Activated CD4-positive, alpha-beta T cell treated with anti-CD3 and anti-CD28 coated beads, Interleukin-2, amount 10 ng/mL, durations not matched to agents 7 days and 5 days (primary cell): ENCODE results near the gene HES5. TPM values are rescaled to one million over a fixed set of nuclear protein-coding genes. Genes with fewer than 3 reads are reported as not detected.

Experiments used
- CTCF ChIA-PET: fragments of 350-600 bp; sonication (Branson Sonifier 250); formaldehyde crosslinking; loops from one replicate; lab custom pipeline; 2021; ENCODE audit warnings: antibody characterized with exemption; lab: Charles Lee
- POLR2A ChIA-PET: fragments of 350-600 bp; sonication (Branson Sonifier 250); formaldehyde crosslinking; loops from one replicate; lab custom pipeline; 2021; ENCODE audit warnings: antibody characterized with exemption; lab: Charles Lee
- DNase-seq: peaks from one replicate; pipeline ENCODE4 v3.0.0-alpha.2; 2020
- H3K27ac Mint-ChIP-seq: one replicate; pipeline ENCODE4 v1.8.0; 2021; ENCODE audit warnings: mild to moderate bottlenecking, moderate library complexity, mixed read lengths
- H3K27me3 Mint-ChIP-seq: one replicate; pipeline ENCODE4 v1.8.0; 2021; ENCODE audit warnings: mixed read lengths
- H3K36me3 Mint-ChIP-seq: one replicate; pipeline ENCODE4 v1.8.0; 2021; ENCODE audit warnings: low read depth, mixed read lengths
- H3K4me1 Mint-ChIP-seq: one replicate; pipeline ENCODE4 v1.8.0; 2021; ENCODE audit warnings: mixed read lengths
- H3K4me3 Mint-ChIP-seq: one replicate; pipeline ENCODE4 v1.8.0; 2021; ENCODE audit warnings: mild to moderate bottlenecking, moderate library complexity, mixed read lengths
- H3K9me3 Mint-ChIP-seq: one replicate; pipeline ENCODE4 v1.8.0; 2021; ENCODE audit warnings: mixed read lengths
- total RNA-seq, 2 experiments: library from RNA; stranded (reverse); gene quantifications; one replicate each; pipeline ENCODE4 v1.2.3, GENCODE V29; 2021

HES5 gene
- total RNA-seq, 2 experiments from 2014 or later: not detected

DNA sequence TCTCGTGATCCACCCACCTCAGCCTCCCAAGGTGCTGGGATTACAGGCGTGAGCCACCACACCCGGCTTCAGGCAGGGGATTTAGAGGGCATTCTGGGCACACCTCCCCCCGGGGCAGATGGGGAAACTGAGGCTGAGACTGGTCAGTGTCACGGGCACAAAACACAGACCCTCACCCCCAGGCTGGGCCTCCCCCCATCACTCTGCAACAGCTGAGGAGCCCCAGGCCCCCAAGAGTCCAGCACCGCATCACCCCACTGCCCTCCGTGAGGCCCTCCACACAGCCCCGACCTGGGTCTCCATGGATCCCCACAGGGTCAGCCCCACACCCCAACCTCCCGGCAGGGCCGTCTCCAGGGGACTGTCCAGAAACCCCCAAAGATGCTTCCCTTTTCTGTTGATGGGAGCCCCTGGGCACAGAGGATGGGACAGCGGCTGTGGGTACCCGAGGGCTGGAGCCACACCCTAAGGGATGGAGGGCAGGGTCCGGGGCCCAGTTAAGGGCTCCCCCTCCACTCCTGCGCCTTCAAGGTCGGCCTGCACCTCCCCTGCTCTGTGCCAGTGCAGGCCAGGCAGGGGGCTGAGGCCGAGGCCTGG, 37.1 kb upstream of the HES5 start:
- no peaks in the 10 kb centered on the region for H3K4me1 Mint-ChIP-seq
- H3K9me3 Mint-ChIP-seq: no peaks in the 10 kb centered on the region
- ChIA-PET CTCF (no interaction called here), POLR2A (no interaction called here)
- peaks cover 2% of the 10 kb centered on the region for H3K36me3 Mint-ChIP-seq
- no peaks in the 10 kb centered on the region for H3K27me3 Mint-ChIP-seq
- no peak overlapping the region for H3K27ac Mint-ChIP-seq
- no peak overlapping the region for H3K4me3 Mint-ChIP-seq
- DNase-seq: no peak

DNA sequence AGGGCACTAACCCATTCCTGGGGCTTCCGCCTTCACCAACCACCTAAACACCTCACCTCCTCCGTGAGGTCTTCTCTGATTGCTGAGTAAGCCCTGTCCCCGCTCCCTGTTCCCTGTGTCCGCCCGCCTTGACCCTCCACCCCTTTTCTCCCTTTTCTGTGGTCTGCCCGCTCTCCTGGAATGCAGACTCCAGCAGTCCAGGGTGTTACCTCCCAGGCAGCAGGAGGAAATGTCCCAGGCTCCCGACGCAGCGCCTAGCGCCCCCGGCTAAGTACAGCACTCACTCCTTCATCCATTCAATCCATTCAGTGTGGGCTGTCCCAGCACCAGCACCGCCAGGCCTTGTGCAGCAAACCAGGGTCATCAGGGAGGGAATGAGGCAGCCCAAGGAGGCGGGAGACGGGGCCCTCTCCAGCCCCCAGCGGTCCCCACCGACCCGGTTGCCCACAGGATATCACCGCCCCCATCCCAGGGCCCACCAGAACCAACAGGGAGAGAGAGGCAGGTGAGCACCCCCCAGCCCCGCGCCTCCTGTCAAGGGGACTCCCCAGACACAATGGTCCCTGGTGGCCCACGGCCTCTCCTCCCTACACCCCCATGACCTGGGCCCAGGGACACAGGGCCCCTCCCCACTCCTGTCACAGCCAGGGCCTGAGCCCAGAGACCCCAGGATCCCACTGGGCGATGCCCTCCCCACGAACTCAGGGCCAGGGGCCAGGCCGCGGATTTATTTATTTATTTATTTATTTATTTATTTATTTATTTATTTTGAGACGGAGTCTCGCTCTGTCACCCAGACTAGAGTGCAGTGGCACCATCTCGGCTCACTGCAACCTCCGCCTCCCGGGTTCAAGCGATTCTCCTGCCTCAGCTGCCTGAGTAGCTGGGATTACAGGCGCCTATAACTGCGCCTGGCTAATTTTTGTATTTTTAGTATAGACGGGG, 36.3 kb upstream of the HES5 start:
- ChIA-PET POLR2A (no interaction called here), CTCF (interaction anchor here (1.2 kb wide), 1 partner anchor 17 kb away, joined by 3 read pairs; no protein-coding TSS in a partner anchor)
- Mint-ChIP-seq H3K36me3 (peaks cover 5% of the 10 kb centered on the region), H3K4me3 (no peak overlapping the region), H3K27me3 (no peaks in the 10 kb centered on the region), H3K27ac (no peak overlapping the region), H3K9me3 (no peaks in the 10 kb centered on the region), H3K4me1 (no peaks in the 10 kb centered on the region)
- no peak for DNase-seq

DNA sequence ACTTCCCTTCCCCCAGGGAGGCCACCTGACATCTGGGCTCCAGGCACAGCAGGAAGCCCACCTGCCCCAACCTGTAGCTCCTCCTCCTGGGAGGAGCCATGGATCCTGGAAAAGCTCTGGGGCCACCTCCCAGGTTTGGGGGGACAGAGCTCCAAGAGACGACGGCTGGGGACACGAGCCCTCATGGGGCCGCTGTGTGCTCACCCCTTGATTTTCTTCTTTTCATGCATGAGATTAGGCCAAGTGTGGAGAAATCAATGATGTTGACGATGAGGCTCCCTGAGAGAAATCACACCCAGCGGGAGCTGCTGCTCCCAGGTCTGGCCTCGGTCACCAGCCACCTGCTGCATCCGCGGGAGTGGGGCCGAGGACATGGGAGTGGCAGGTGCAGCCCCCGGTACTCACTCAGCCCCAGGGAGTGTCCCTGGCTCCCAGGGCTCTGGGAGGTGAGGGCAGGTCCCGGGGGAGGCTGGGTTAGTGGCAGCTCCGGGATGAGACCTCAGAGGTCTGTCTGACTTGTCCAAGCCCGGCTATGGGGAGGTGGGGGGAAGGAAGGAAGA, 34.8 kb upstream of the HES5 start:
- DNase-seq: no peak
- no peaks in the 10 kb centered on the region for H3K27me3 Mint-ChIP-seq
- POLR2A ChIA-PET: interaction anchor here (1.5 kb wide), 1 partner anchor 9 kb away, joined by 3 read pairs; the partner anchor contains the start of gene TNFRSF14
- no peaks in the 10 kb centered on the region for H3K9me3 Mint-ChIP-seq
- peaks cover 9% of the 10 kb centered on the region for H3K36me3 Mint-ChIP-seq
- no peak overlapping the region for H3K4me3 Mint-ChIP-seq
- H3K4me1 Mint-ChIP-seq: peaks cover 2% of the 10 kb centered on the region
- no peak overlapping the region for H3K27ac Mint-ChIP-seq
- CTCF ChIA-PET: interaction anchor here (1.2 to 1.6 kb wide), 2 partner anchors 13 to 18 kb away, joined by 3 to 6 read pairs; no protein-coding TSS in a partner anchor

DNA sequence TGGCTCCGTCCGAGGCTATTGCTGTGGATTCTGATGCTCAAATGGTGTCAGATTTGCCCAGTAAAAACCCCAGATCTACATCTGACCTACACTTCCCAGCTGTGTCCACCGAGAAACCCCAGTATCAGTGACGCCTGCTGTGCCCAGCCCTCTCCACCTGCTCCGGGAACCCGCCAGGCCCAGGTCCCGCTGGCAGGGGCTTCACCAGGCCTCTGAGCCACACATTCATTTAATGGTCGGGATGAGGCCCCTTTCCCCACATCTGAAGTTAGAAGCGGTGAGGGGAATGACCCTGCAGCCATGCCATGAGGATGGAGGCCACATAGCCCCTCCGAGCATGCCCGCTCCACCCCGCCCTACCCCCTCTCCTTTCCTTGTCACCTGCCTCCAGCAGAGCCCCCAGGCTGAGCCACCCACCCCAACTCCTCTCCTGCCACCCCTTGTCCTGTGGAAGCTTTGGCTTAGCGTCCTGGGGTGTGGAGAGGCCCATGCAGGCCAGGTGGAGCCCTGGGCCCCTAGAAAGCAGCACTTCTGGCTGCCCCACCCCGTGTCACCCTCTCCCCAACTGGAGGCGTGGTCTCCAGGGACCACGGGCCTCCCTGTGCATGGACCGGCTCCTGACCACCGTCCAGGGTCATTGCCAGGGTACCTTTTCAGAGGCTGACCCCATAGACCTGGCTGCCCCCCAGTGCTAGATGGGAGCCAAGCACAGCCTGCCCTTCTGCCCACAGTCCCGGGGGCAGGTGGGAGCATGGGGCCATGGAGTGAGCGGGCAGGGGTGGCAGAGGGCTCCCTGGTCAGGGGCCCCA, 34.1 kb upstream of the HES5 start:
- no peak for DNase-seq
- Mint-ChIP-seq H3K36me3 (peaks cover 9% of the 10 kb centered on the region), H3K4me3 (no peak overlapping the region), H3K9me3 (no peaks in the 10 kb centered on the region), H3K27me3 (no peaks in the 10 kb centered on the region), H3K27ac (no peak overlapping the region), H3K4me1 (peaks cover 5% of the 10 kb centered on the region)
- POLR2A ChIA-PET: interaction anchor here (1.5 kb wide), 1 partner anchor 8 kb away, joined by 3 read pairs; the partner anchor contains the start of gene TNFRSF14
- CTCF ChIA-PET: interaction anchor here (1.6 to 4.1 kb wide), 2 partner anchors 14 kb away, joined by 6 to 17 read pairs; no protein-coding TSS in a partner anchor

DNA sequence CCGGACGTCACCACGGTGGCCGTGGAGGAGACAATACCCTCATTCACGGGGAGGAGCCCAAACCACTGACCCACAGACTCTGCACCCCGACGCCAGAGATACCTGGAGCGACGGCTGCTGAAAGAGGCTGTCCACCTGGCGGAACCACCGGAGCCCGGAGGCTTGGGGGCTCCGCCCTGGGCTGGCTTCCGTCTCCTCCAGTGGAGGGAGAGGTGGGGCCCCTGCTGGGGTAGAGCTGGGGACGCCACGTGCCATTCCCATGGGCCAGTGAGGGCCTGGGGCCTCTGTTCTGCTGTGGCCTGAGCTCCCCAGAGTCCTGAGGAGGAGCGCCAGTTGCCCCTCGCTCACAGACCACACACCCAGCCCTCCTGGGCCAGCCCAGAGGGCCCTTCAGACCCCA, 33.1 kb upstream of the HES5 start:
- Mint-ChIP-seq H3K27me3 (no peaks in the 10 kb centered on the region), H3K4me1 (peaks cover 10% of the 10 kb centered on the region), H3K4me3 (no peak overlapping the region), H3K36me3 (peaks cover 14% of the 10 kb centered on the region), H3K9me3 (no peaks in the 10 kb centered on the region), H3K27ac (no peak overlapping the region)
- POLR2A ChIA-PET: no interaction called here
- CTCF ChIA-PET: interaction anchor here (4.1 kb wide), 1 partner anchor 15 kb away, joined by 17 read pairs; no protein-coding TSS in a partner anchor
- no peak for DNase-seq

DNA sequence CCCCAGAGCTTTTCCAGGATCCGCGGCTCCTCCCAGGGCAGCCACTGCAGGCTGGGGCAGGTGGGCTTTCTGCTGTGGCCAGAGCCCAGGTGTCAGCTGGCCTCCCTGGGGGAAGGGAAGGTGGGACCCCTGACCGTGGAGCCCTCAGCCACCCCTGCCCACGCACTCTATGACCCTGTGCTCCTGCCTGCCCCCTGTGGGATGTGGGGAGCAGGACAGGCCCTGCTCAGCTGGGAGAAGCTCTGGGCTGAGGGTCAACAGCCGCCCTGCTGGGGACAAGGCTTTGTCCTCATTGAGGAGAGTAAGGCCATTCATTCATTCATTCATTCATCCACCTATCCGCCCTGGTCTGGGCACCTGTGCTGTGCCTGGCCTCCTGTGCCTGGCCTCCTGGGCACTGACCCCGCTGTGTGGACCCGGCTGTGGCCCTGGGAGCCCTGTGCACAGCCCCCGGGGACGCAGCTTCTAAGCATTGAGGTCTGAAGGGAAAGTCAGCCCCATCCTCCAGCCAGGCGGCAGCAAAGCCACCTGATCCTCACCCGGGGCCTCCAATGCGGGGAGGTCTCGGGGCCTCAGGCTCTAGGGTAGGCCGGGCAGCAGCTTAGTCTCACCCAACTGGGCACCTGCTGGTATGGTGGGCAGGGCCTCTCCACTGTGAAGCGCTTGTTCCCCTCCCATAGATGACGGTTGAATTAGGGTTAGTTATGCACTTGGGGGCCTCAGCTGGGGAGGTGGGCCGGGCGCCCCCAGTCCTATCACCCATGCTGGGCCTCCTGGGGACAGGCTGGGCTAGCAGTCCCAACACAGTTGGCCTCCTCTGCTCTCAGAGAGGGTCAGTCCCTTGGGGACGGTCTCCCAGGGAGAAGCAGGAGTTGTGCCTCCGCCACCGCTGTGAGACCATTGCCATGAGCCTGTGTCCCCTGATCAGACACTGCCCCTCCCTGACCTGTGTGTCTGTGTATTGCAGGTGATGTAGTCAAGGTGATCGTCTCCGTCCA, 32.1 kb upstream of the HES5 start:
- H3K36me3 Mint-ChIP-seq: peaks cover 14% of the 10 kb centered on the region
- H3K27me3 Mint-ChIP-seq: no peaks in the 10 kb centered on the region
- no peak overlapping the region for H3K27ac Mint-ChIP-seq
- DNase-seq: no peak
- H3K9me3 Mint-ChIP-seq: no peaks in the 10 kb centered on the region
- H3K4me3 Mint-ChIP-seq: no peak overlapping the region
- H3K4me1 Mint-ChIP-seq: peaks cover 18% of the 10 kb centered on the region
- CTCF ChIA-PET: interaction anchor here (0.8 to 4.1 kb wide), 7 partner anchors 8 to 31 kb away, joined by 3 to 17 read pairs (median 6); no protein-coding TSS in a partner anchor
- POLR2A ChIA-PET: no interaction called here

DNA sequence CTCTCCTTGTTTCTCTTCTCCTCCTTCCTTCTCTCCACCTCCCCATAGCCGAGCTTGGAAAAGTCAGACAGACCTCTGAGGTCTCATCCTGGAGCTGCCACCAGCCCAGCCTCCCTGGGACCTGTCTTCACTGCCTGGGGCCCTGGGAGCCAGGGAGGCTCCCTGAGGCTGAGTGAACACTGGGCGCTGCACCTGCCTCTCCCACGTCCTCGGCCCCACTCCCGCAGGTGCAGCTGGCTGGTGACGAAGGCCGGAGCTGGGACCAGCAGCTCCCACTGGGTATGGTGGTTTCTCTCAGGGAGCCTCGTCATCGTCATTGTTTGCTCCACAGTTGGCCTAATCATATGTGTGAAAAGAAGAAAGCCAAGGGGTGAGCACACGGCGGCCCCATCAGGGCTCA, 31.4 kb upstream of the HES5 start:
- Mint-ChIP-seq H3K27me3 (no peaks in the 10 kb centered on the region), H3K9me3 (no peaks in the 10 kb centered on the region), H3K4me3 (no peak overlapping the region), H3K4me1 (peaks cover 21% of the 10 kb centered on the region), H3K27ac (no peak overlapping the region), H3K36me3 (peaks cover 18% of the 10 kb centered on the region)
- CTCF ChIA-PET: interaction anchor here (0.6 to 4.1 kb wide), 10 partner anchors 9 to 1033 kb away, joined by 3 to 17 read pairs (median 4); partner anchors contain the start of gene HES5
- POLR2A ChIA-PET: no interaction called here
- no peak for DNase-seq

DNA sequence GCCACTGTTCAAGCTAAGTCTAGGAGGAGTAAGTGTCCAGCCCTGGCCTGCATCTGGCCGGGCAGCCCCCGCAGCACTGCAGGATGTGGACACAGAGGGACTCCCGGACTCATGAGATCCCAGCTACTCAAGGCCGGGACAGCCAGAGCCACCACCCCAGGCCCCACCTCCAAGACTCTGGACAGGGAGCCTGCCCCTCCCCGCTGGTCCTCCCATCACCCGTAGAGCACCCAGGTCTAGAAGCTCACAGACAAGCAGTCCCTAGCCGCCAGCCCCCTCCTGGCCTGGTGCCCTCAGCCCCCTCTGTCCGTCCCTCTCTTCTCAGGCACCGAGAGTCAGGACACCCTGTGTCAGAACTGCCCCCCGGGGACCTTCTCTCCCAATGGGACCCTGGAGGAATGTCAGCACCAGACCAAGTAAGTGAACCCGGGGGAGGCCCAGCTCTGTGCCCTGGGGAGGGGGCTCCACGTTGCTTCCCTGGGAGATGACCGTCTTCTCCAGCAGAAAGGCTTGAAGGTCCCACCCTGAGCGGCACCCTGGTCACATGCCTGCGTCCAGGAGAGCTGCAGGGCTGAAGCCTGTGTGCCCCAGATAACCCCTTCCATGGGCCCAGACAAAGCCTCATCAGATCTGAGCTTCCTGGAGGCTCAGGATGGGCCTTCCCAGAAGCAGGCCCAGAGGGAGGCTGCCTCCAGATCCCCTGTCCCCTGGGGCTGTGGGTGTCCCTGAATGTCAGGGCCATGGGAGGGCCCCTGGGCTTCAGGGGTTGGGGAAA, 30.4 kb upstream of the HES5 start:
- Mint-ChIP-seq H3K27me3 (no peaks in the 10 kb centered on the region), H3K36me3 (peaks cover 20% of the 10 kb centered on the region), H3K4me3 (no peak overlapping the region), H3K9me3 (no peaks in the 10 kb centered on the region), H3K27ac (no peak overlapping the region), H3K4me1 (peaks cover 28% of the 10 kb centered on the region)
- ChIA-PET CTCF (interaction anchor here (0.7 to 4.1 kb wide), 5 partner anchors 12 to 226 kb away, joined by 3 to 17 read pairs (median 10); partner anchors contain the start of gene HES5), POLR2A (no interaction called here)
- no peak for DNase-seq

DNA sequence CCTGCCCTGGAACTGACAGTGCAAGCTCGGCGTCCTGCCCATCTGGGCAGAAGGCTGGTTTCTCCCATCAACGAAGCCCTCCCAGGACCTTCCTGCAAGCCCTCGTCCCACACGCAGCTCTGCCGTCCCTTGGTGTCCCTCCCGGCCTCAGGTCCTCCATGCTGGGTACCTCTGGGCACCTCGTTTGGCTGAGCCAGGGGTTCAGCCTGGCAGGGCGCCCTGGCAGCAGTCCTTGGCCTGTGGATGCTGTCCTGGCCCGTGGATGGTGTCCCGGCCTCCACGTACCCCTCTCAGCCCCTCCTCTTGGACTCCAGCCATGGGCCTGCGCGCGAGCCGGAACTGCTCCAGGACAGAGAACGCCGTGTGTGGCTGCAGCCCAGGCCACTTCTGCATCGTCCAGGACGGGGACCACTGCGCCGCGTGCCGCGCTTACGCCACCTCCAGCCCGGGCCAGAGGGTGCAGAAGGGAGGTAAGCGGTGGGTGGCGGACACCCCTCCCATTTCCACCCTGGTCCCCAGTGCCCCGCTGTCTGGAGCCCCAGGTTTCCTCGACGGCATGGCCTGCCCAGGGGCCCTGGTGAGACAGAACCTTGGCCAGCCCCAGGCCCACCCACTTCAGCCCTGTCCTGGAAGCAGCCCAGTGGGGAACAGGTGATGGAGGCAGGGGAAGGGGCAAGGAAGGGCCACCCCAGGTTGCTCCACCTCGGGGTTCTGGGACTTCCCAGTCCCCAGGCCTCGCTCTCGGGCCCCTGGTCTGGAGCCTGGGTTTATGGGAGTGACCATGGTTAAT, 29.6 kb upstream of the HES5 start:
- Mint-ChIP-seq H3K4me1 (peaks cover 34% of the 10 kb centered on the region), H3K36me3 (peaks cover 20% of the 10 kb centered on the region), H3K27me3 (no peaks in the 10 kb centered on the region), H3K9me3 (no peaks in the 10 kb centered on the region), H3K4me3 (no peak overlapping the region), H3K27ac (no peak overlapping the region)
- ChIA-PET POLR2A (no interaction called here), CTCF (interaction anchor here (2.2 to 4.1 kb wide), 3 partner anchors 11 to 25 kb away, joined by 10 to 17 read pairs (median 12); no protein-coding TSS in a partner anchor)
- DNase-seq: no peak

DNA sequence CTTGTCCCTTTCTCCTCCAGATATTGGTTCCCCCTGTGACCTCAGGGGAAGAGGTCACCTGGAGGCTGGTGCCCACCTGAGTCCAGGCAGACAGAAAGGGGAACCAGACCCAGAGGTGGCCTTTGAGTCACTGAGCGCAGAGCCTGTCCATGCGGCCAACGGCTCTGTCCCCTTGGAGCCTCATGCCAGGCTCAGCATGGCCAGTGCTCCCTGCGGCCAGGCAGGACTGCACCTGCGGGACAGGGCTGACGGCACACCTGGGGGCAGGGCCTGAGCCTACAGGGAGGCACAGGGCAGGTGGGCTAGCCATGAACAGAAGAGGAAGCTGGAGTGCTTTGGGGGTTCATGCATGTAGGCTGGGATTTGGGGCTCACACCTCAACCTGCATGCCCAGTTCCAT, 28.8 kb upstream of the HES5 start:
- no peak for DNase-seq
- peaks cover 41% of the 10 kb centered on the region for H3K4me1 Mint-ChIP-seq
- peaks cover 20% of the 10 kb centered on the region for H3K36me3 Mint-ChIP-seq
- H3K27ac Mint-ChIP-seq: peak overlapping the region; percentile 60
- ChIA-PET CTCF (interaction anchor here (1.2 kb wide), 1 partner anchor 10 kb away, joined by 3 read pairs; no protein-coding TSS in a partner anchor), POLR2A (no interaction called here)
- no peaks in the 10 kb centered on the region for H3K27me3 Mint-ChIP-seq
- peak overlapping the region; percentile 58 for H3K4me3 Mint-ChIP-seq
- H3K9me3 Mint-ChIP-seq: no peaks in the 10 kb centered on the region
